ENCODE data around the gene BTNL3. TPM values are rescaled to one million over a fixed set of nuclear protein-coding genes. Genes with fewer than 3 reads are reported as not detected.

Gene BTNL3
- total and polyA plus RNA-seq, 9 of the 15 experiments (the other 6 are each of a cell fraction or from before 2014, with no cell fraction given) = 0.03 to 0.44 (median 0.04) TPM; not detected in 4

GRCh38 chr5:181054871-181055459 is 66.3 kb downstream of the BTNL3 start (continued):
- TF ChIP-seq USF2 (CRISPR knock-in tag; IDR thresholded peaks at IDR 0.05) (no peak), PTBP1 (IDR thresholded peaks at IDR 0.05; ENCODE audit: low read depth, low read length) (no peak), ZNF384 (IDR thresholded peaks at IDR 0.05; ENCODE audit: low read depth, low read length) (peak; percentile 67), L3MBTL2 (IDR thresholded peaks at IDR 0.05) (peak; percentile 49; the same call in 1 of the 2 replicates), ZNF830 (CRISPR knock-in tag; IDR thresholded peaks at IDR 0.05) (no peak), RAD21 (CRISPR knock-in tag; conservative IDR thresholded peaks at IDR 0.05 in 1 of 2, IDR thresholded peaks at IDR 0.05 in 1 of 2) (0 out of 4 replicates have a peak, but pooled peaks of 1 of the 2 experiments have one; percentile 2), ZNF668 (CRISPR knock-in tag; IDR thresholded peaks at IDR 0.05) (no peak), PHTF2 (CRISPR knock-in tag; IDR thresholded peaks at IDR 0.05) (no peak), HOXB6 (CRISPR knock-in tag; IDR thresholded peaks at IDR 0.05; ENCODE audit: borderline replicate concordance) (no peak), ZNF583 (CRISPR knock-in tag; IDR thresholded peaks at IDR 0.05) (no peak)

Small RNAs within 50 kb of the gene (microRNA-seq; reads per million reads assigned to microRNA genes)
- gene MIR8089 (ENCODE audit: borderline microRNAs expressed) = not detected

Small RNAs within 50 kb of the gene (small RNA-seq; reads per million reads assigned to genes)
- not detected for gene MIR8089
- gene RNU6-1036P = not detected
- gene RPS29P12 = not detected

Other genes with a start within 250 kb of the BTNL3 start
Only the 7 nearest of the 9 such genes appear.
- gene MGAT1, start 186.0 kb upstream of the BTNL3 start, total RNA-seq (2014; rRNA removed) = 56.1 and 59.2 TPM in 2 replicates
- gene MGAT1, start 186.0 kb upstream of the BTNL3 start, total RNA-seq (2014; rRNA removed; fragmentation: Illumina TruSeq; extraction: Trizol) = 34.4 and 37.9 TPM in 2 replicates
- gene MGAT1, start 186.0 kb upstream of the BTNL3 start, total RNA-seq (2015; rRNA removed; fragmentation: Illumina TruSeq; extraction: Trizol) = 49.0 and 50.9 TPM in 2 replicates
- gene MGAT1, start 186.0 kb upstream of the BTNL3 start, total RNA-seq (2021) = 71.7 and 82.7 TPM in 2 replicates
- 42.9 and 52.4 TPM in 2 replicates for gene MGAT1, start 186.0 kb upstream of the BTNL3 start, polyA plus RNA-seq (2011; rRNA removed)
- gene MGAT1, start 186.0 kb upstream of the BTNL3 start, polyA plus RNA-seq (2014; fragmentation: Illumina TruSeq; extraction: Trizol) = 44.5 and 50.6 TPM in 2 replicates
- 1 to 10 TPM; 3.9 to 5.1 TPM for gene MGAT1, start 186.0 kb upstream of the BTNL3 start, polyA plus RNA-seq (2014; fragmentation: Nextera tagmentation; extraction: Ambion mirVana)
- gene MGAT1, start 186.0 kb upstream of the BTNL3 start, polyA plus RNA-seq (2014; rRNA removed) = 64.2 and 72.6 TPM in 2 replicates
- 18.9 and 22.2 TPM in 2 replicates for gene ZFP62, start 127.6 kb upstream of the BTNL3 start, total RNA-seq (2014; rRNA removed)
- 32.8 and 33.9 TPM in 2 replicates for gene ZFP62, start 127.6 kb upstream of the BTNL3 start, total RNA-seq (2014; rRNA removed; fragmentation: Illumina TruSeq; extraction: Trizol)
- gene ZFP62, start 127.6 kb upstream of the BTNL3 start, total RNA-seq (2015; rRNA removed; fragmentation: Illumina TruSeq; extraction: Trizol) = 25.8 and 28.8 TPM in 2 replicates
- 22.9 and 24.0 TPM in 2 replicates for gene ZFP62, start 127.6 kb upstream of the BTNL3 start, total RNA-seq (2021)
- 37.5 and 38.6 TPM in 2 replicates for gene ZFP62, start 127.6 kb upstream of the BTNL3 start, polyA plus RNA-seq (2011; rRNA removed)
- 21.6 and 25.0 TPM in 2 replicates for gene ZFP62, start 127.6 kb upstream of the BTNL3 start, polyA plus RNA-seq (2014; fragmentation: Illumina TruSeq; extraction: Trizol)
- gene ZFP62, start 127.6 kb upstream of the BTNL3 start, polyA plus RNA-seq (2014; fragmentation: Nextera tagmentation; extraction: Ambion mirVana) = 10 to 100 TPM; 12.2 to 18.1 TPM
- 19.2 and 32.9 TPM in 2 replicates for gene ZFP62, start 127.6 kb upstream of the BTNL3 start, polyA plus RNA-seq (2014; rRNA removed)
- 0.18 TPM in 1 of 2 replicates, not detected in the other for gene BTNL8, start 89.7 kb upstream of the BTNL3 start, total RNA-seq (2014; rRNA removed)
- 0.07 TPM in 1 of 2 replicates, not detected in the other for gene BTNL8, start 89.7 kb upstream of the BTNL3 start, total RNA-seq (2014; rRNA removed; fragmentation: Illumina TruSeq; extraction: Trizol)
- gene BTNL8, start 89.7 kb upstream of the BTNL3 start, total RNA-seq (2015; rRNA removed; fragmentation: Illumina TruSeq; extraction: Trizol) = 0.15 TPM in 1 of 2 replicates, not detected in the other
- gene BTNL8, start 89.7 kb upstream of the BTNL3 start, total RNA-seq (2021) = 0.13 TPM in 1 of 2 replicates, not detected in the other
- gene BTNL8, start 89.7 kb upstream of the BTNL3 start, polyA plus RNA-seq (2011; rRNA removed) = not detected in 2 replicates
- gene BTNL8, start 89.7 kb upstream of the BTNL3 start, polyA plus RNA-seq (2014; fragmentation: Illumina TruSeq; extraction: Trizol) = 0.04 TPM in 1 of 2 replicates, not detected in the other
- not detected for gene BTNL8, start 89.7 kb upstream of the BTNL3 start, polyA plus RNA-seq (2014; fragmentation: Nextera tagmentation; extraction: Ambion mirVana)
- gene BTNL8, start 89.7 kb upstream of the BTNL3 start, polyA plus RNA-seq (2014; rRNA removed) = 0.22 TPM in 1 of 2 replicates, not detected in the other
- 39.4 and 46.8 TPM in 2 replicates for gene BTNL9, start 51.4 kb downstream of the BTNL3 start, total RNA-seq (2014; rRNA removed)
- gene BTNL9, start 51.4 kb downstream of the BTNL3 start, total RNA-seq (2014; rRNA removed; fragmentation: Illumina TruSeq; extraction: Trizol) = 17.1 and 18.5 TPM in 2 replicates
- gene BTNL9, start 51.4 kb downstream of the BTNL3 start, total RNA-seq (2015; rRNA removed; fragmentation: Illumina TruSeq; extraction: Trizol) = 29.4 and 29.6 TPM in 2 replicates
- 42.7 and 50.7 TPM in 2 replicates for gene BTNL9, start 51.4 kb downstream of the BTNL3 start, total RNA-seq (2021)
- gene BTNL9, start 51.4 kb downstream of the BTNL3 start, polyA plus RNA-seq (2011; rRNA removed) = 18.9 and 25.6 TPM in 2 replicates
- 32.7 and 35.3 TPM in 2 replicates for gene BTNL9, start 51.4 kb downstream of the BTNL3 start, polyA plus RNA-seq (2014; fragmentation: Illumina TruSeq; extraction: Trizol)
- gene BTNL9, start 51.4 kb downstream of the BTNL3 start, polyA plus RNA-seq (2014; fragmentation: Nextera tagmentation; extraction: Ambion mirVana) = 1 to 10 TPM; 3.7 to 3.9 TPM
- gene BTNL9, start 51.4 kb downstream of the BTNL3 start, polyA plus RNA-seq (2014; rRNA removed) = 86.7 and 88.7 TPM in 2 replicates
- gene OR2V1, start 142.3 kb downstream of the BTNL3 start, total RNA-seq (2014; rRNA removed) = 0.08 TPM in 1 of 2 replicates, not detected in the other
- 0.04 TPM in 1 of 2 replicates, not detected in the other for gene OR2V1, start 142.3 kb downstream of the BTNL3 start, total RNA-seq (2014; rRNA removed; fragmentation: Illumina TruSeq; extraction: Trizol)
- not detected in 2 replicates for gene OR2V1, start 142.3 kb downstream of the BTNL3 start, total RNA-seq (2015; rRNA removed; fragmentation: Illumina TruSeq; extraction: Trizol)
- 0.07 TPM in 1 of 2 replicates, not detected in the other for gene OR2V1, start 142.3 kb downstream of the BTNL3 start, total RNA-seq (2021)
- gene OR2V1, start 142.3 kb downstream of the BTNL3 start, polyA plus RNA-seq (2011; rRNA removed) = 0.05 and 0.15 TPM in 2 replicates
- 0.10 TPM in 1 of 2 replicates, not detected in the other for gene OR2V1, start 142.3 kb downstream of the BTNL3 start, polyA plus RNA-seq (2014; fragmentation: Illumina TruSeq; extraction: Trizol)
- gene OR2V1, start 142.3 kb downstream of the BTNL3 start, polyA plus RNA-seq (2014; fragmentation: Nextera tagmentation; extraction: Ambion mirVana) = under 1 TPM; 0.15 to 0.28 TPM
- 0.07 TPM in 1 of 2 replicates, not detected in the other for gene OR2V1, start 142.3 kb downstream of the BTNL3 start, polyA plus RNA-seq (2014; rRNA removed)
- not detected in 2 replicates for gene OR2V2, start 158.7 kb downstream of the BTNL3 start, total RNA-seq (2014; rRNA removed)
- not detected in 2 replicates for gene OR2V2, start 158.7 kb downstream of the BTNL3 start, total RNA-seq (2014; rRNA removed; fragmentation: Illumina TruSeq; extraction: Trizol)
- gene OR2V2, start 158.7 kb downstream of the BTNL3 start, total RNA-seq (2015; rRNA removed; fragmentation: Illumina TruSeq; extraction: Trizol) = not detected in 2 replicates
- not detected in 2 replicates for gene OR2V2, start 158.7 kb downstream of the BTNL3 start, total RNA-seq (2021)
- not detected in 2 replicates for gene OR2V2, start 158.7 kb downstream of the BTNL3 start, polyA plus RNA-seq (2011; rRNA removed)
- gene OR2V2, start 158.7 kb downstream of the BTNL3 start, polyA plus RNA-seq (2014; fragmentation: Illumina TruSeq; extraction: Trizol) = not detected in 2 replicates
- gene OR2V2, start 158.7 kb downstream of the BTNL3 start, polyA plus RNA-seq (2014; fragmentation: Nextera tagmentation; extraction: Ambion mirVana) = under 1 TPM in 1 of 2 experiments, not detected in 1; 0.01 TPM
- gene OR2V2, start 158.7 kb downstream of the BTNL3 start, polyA plus RNA-seq (2014; rRNA removed) = not detected in 2 replicates
- 12.9 and 13.8 TPM in 2 replicates for gene TRIM7, start 216.3 kb downstream of the BTNL3 start, total RNA-seq (2014; rRNA removed)
- 8.4 and 11.7 TPM in 2 replicates for gene TRIM7, start 216.3 kb downstream of the BTNL3 start, total RNA-seq (2014; rRNA removed; fragmentation: Illumina TruSeq; extraction: Trizol)
- gene TRIM7, start 216.3 kb downstream of the BTNL3 start, total RNA-seq (2015; rRNA removed; fragmentation: Illumina TruSeq; extraction: Trizol) = 8.9 and 9.0 TPM in 2 replicates
- 10.3 and 12.4 TPM in 2 replicates for gene TRIM7, start 216.3 kb downstream of the BTNL3 start, total RNA-seq (2021)
- 7.1 and 12.6 TPM in 2 replicates for gene TRIM7, start 216.3 kb downstream of the BTNL3 start, polyA plus RNA-seq (2011; rRNA removed)
- gene TRIM7, start 216.3 kb downstream of the BTNL3 start, polyA plus RNA-seq (2014; fragmentation: Illumina TruSeq; extraction: Trizol) = 5.4 and 7.7 TPM in 2 replicates
- 1 to 10 TPM; 2.6 to 3.2 TPM for gene TRIM7, start 216.3 kb downstream of the BTNL3 start, polyA plus RNA-seq (2014; fragmentation: Nextera tagmentation; extraction: Ambion mirVana)
- 12.4 and 14.9 TPM in 2 replicates for gene TRIM7, start 216.3 kb downstream of the BTNL3 start, polyA plus RNA-seq (2014; rRNA removed)